ENCODE measurements around the gene GLS. TPM values are rescaled to one million over a fixed set of nuclear protein-coding genes. Genes with fewer than 3 reads are reported as not detected.
A peak's percentile ranks its signal among the peaks of the same experiment; 100 is the strongest.
"Not testable (repeated sequence)": the region's sequence is repeated elsewhere in the genome, so short reads cannot be mapped to it uniquely, and the experiment has no call there.

The GLS gene
- total RNA-seq, 2 experiments from 2014 or later = 136 to 242 TPM

DNA sequence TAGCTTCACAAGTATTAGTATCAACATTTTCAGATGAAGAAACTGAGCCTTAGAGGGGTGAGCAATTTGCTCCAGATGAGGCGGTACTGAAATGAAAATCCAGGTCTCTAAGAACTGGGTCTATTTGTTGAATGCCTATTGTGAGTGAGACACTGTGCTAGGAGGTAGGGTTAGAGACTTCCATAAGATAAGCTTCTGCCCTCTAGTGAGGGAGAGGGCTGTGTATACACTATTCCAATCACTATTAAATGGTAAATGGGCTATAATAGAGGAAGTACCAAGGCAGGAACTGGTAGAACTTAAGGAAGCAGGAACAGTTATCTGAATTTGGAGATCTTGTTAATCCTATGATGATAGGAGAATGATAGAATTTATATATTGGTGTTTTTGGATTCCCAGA lies 23.6 kb upstream of the GLS start:
- H3K27me3 Mint-ChIP-seq = no peaks in the 10 kb centered on the region
- ATAC-seq = no peak

DNA sequence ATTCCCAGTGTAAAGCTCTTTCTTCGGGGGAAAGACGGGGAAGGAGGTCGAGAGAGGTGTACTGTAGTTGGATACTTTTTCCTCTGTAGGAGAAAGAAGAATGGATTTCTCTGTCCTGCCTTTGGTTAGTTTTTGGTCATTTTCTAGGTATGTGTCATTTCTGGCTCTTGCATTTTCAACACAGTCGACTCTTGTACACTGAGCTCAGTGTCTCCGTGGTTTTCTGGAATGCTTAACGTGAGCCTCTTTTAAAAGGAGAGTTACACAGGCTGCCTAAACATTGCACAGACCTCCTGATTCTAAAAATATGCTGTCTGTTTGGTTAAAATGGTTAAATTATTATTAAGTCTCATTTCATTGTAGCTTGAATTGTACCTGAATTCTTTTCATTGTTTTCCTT lies 21.8 kb upstream of the GLS start:
- ChIA-PET CTCF (interaction anchor here (0.8 to 1.4 kb wide), 4 partner anchors 9 to 89 kb away, joined by 3 to 5 read pairs (median 3); no protein-coding TSS in a partner anchor), POLR2A (no interaction called here)

More for the DNA sequence above, 23.6 kb upstream of the GLS start:
- Mint-ChIP-seq H3K27ac (no peak overlapping the region), H3K36me3 (ENCODE audit: low read depth) (peaks cover 6% of the 10 kb centered on the region), H3K4me1 (peaks cover 13% of the 10 kb centered on the region), H3K4me3 (no peak overlapping the region), H3K9me3 (ENCODE audit: low read depth) (peaks cover 1% of the 10 kb centered on the region)
- no peak for DNase-seq
- ChIA-PET POLR2A (no interaction called here), CTCF (no interaction called here)
- intact Hi-C loops (cut with DNase I, micrococcal nuclease) = no loop called here

DNA sequence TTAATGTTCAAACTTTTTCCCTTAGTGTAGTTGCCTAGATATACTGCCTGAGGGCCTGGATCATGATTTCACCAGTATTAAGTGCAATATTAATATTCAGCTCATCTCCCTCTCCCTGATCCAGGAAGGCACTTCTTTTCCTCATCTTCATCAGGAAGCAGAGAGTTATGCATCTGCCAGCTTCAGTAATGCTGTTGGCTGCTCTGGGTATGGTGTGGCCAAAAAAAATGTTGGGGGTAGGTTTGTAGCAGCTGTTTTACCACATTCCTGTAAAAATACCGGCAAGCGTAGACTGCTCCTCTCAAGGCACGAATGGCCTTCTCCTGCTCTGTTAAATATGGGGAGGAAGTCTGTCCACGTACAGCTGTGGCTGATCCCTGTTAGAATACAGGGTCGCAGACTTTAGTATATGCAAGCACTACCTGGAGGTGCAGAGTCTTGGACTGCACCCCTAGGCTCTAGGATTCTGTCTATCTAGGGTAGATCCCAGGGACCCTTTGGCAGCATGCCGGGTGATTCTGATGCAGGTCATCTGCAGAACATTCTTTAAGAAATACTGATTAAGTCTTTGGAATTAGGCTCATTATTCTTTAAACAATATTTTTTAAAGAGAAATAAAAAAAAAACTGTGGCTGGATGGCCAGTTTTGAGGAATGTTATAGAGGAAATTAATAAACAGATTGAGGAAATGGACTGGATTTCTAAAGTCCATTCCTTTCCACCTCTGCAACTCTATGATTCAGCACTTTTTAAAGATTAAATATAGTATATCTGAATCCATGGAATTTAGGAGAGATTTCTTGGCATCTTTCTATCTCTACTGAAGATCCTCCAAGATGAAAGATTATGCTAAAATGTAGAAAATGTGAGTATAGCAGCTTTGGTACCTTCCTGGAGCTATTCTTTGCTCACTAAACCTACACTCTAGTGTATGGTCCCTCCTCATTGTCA lies 21.0 kb upstream of the GLS start:
- Mint-ChIP-seq H3K4me3 (no peak overlapping the region), H3K4me1 (peaks cover 26% of the 10 kb centered on the region), H3K27me3 (no peaks in the 10 kb centered on the region), H3K27ac (no peak overlapping the region), H3K36me3 (ENCODE audit: low read depth) (peaks cover 17% of the 10 kb centered on the region), H3K9me3 (ENCODE audit: low read depth) (peaks cover 9% of the 10 kb centered on the region)
- ATAC-seq (no peak), DNase-seq (no peak)
- CTCF ChIA-PET = interaction anchor here (0.6 to 3.8 kb wide), 5 partner anchors 9 to 75 kb away, joined by 3 to 23 read pairs (median 3); no protein-coding TSS in a partner anchor
- POLR2A ChIA-PET = no interaction called here
- intact Hi-C loops (cut with DNase I, micrococcal nuclease) = no loop called here

More for the DNA sequence above, 21.8 kb upstream of the GLS start:
- Mint-ChIP-seq H3K27ac (no peak overlapping the region), H3K4me3 (no peak overlapping the region), H3K36me3 (ENCODE audit: low read depth) (peaks cover 17% of the 10 kb centered on the region), H3K27me3 (no peaks in the 10 kb centered on the region), H3K9me3 (ENCODE audit: low read depth) (peaks cover 9% of the 10 kb centered on the region), H3K4me1 (peaks cover 28% of the 10 kb centered on the region)
- ATAC-seq = no peak
- DNase-seq = no peak
- intact Hi-C loops (cut with DNase I, micrococcal nuclease) = no loop called here

DNA sequence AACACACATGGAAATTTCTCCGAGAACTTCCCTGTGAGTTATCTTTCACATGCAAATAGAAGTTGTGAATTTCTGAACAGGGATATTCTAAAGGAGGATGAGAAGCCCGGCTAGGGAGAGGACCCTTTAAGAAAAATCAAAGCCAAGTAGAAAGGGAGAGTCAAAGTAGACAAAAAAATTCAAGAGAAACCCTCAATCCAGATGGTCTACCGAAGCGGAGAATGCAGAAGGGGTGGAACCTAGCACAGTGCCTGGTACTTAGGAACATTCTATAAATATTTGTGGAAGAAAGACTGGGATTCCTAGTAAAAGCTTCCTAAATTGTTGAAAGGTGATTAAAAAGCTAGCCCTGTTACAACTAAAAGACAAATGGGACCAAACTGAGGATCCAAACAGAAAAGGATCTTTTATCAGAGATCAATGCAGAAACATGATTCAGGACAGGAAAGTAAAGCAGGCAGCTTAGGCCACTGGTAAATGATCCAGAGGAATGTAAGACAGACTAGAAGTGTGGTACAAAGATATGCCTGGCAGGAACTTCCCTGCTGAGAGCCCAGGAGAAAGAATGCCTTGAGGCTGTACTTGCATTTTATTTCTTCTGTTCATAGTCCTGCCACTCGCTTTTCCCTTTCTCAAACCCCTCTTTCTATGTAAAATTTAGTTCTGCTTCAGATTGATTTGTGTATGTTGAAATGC lies 19.5 kb upstream of the GLS start:
- Mint-ChIP-seq H3K4me3 (no peak overlapping the region), H3K36me3 (ENCODE audit: low read depth) (peaks cover 19% of the 10 kb centered on the region), H3K9me3 (ENCODE audit: low read depth) (peaks cover 9% of the 10 kb centered on the region), H3K27ac (no peak overlapping the region), H3K4me1 (peaks cover 26% of the 10 kb centered on the region), H3K27me3 (no peaks in the 10 kb centered on the region)
- intact Hi-C loops (cut with DNase I, micrococcal nuclease) = no loop called here
- ATAC-seq (no peak), DNase-seq (no peak)
- POLR2A ChIA-PET = interaction anchor here (1.0 kb wide), 1 partner anchor 19 kb away, joined by 5 read pairs; the partner anchor contains the start of gene GLS
- CTCF ChIA-PET = interaction anchor here (0.6 to 3.8 kb wide), 2 partner anchors 10 to 211 kb away, joined by 3 to 23 read pairs; no protein-coding TSS in a partner anchor

DNA sequence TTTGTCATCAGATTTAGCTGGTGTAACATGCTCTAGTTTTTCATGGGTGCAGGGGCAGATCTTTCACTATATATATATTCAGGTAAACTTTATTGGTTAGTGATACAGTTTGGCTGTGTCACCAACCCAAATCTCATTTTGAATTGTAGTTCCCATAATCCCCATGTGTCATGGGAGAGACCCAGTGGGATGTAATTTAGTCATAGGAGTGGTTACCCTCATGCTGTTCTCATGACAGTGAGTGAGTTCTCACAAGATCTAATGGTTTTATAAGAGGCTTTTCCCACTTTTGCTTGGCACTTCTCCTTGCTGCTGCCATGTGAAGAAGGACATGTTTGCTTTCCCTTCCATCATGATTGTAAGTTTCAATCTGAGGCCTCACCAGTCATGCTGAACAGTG lies 18.5 kb upstream of the GLS start:
- H3K9me3 Mint-ChIP-seq (ENCODE audit: low read depth); H3K27ac Mint-ChIP-seq; H3K27me3 Mint-ChIP-seq; H3K4me3 Mint-ChIP-seq; DNase-seq: not testable (repeated sequence)
- Mint-ChIP-seq H3K4me1 (peaks cover 26% of the 10 kb centered on the region), H3K36me3 (ENCODE audit: low read depth) (peaks cover 19% of the 10 kb centered on the region)
- peak; percentile 31 for ATAC-seq
- CTCF ChIA-PET = interaction anchor here (0.6 to 3.8 kb wide), 5 partner anchors 11 to 421 kb away, joined by 3 to 23 read pairs (median 3); no protein-coding TSS in a partner anchor
- intact Hi-C loops (cut with DNase I, micrococcal nuclease) = loop anchor here in 1 of 2 experiments (1.0 to 2.0 kb wide), 2 partner anchors 15 to 18 kb away; no protein-coding TSS in a partner anchor
- POLR2A ChIA-PET = interaction anchor here (0.7 to 1.0 kb wide), 3 partner anchors 18 to 152 kb away, joined by 3 to 5 read pairs (median 5); partner anchors contain the start of gene GLS

DNA sequence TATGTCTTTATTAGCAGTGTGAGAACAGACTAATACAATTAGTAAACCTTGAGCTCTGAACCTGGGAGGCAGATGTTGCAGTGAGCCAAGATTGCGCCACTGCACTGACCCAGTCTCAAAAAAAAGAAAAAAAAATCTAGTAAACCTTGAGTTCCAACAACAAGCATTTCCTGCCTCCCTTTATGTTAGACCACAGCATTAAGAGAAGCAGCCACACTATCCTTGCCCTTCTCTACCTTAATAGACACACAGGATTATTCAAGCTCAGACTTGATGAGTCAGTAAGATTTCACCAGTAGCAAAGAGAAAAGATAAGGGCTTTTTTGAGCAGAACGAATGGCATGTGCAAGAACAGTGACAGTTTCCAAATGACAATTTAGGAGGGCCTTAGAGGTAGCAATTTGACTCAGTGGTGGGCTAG lies 18.0 kb upstream of the GLS start:
- no peak for DNase-seq
- Mint-ChIP-seq H3K27ac (no peak overlapping the region), H3K9me3 (ENCODE audit: low read depth) (peaks cover 9% of the 10 kb centered on the region), H3K27me3 (no peaks in the 10 kb centered on the region), H3K4me1 (peaks cover 26% of the 10 kb centered on the region), H3K4me3 (no peak overlapping the region), H3K36me3 (ENCODE audit: low read depth) (peaks cover 19% of the 10 kb centered on the region)
- intact Hi-C loops (cut with DNase I, micrococcal nuclease) = loop anchor here in 1 of 2 experiments (1.0 to 2.0 kb wide), 2 partner anchors 14 to 18 kb away; no protein-coding TSS in a partner anchor
- ChIA-PET POLR2A (interaction anchor here (0.6 to 1.0 kb wide), 3 partner anchors 18 to 20 kb away, joined by 3 to 5 read pairs (median 5); partner anchors contain the start of gene GLS), CTCF (interaction anchor here (0.7 to 3.8 kb wide), 5 partner anchors 12 to 421 kb away, joined by 3 to 23 read pairs (median 3); no protein-coding TSS in a partner anchor)
- ATAC-seq = peak; percentile 79

DNA sequence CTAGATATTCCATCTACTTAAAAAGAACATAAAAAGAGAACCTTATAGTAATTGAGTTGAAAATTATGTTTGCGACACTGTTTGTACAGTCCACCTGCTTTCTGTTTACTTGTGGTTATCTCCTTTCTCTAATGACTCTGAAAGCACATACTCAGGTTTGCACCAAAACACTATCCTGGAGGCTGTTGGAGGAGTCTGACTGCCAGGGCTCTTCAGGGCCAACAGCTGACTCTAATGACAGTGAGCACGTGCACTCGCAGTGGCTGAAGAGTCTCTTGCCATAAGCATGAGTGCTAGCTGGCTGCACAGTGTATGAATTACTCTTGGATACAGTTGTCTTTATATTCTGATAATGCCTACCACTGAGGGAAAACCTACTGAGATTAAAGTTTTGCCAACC lies 16.7 kb upstream of the GLS start:
- ATAC-seq (no peak), DNase-seq (no peak)
- intact Hi-C loops (cut with DNase I, micrococcal nuclease) = loop anchor here in 1 of 2 experiments (2.0 kb wide), 1 partner anchor 13 kb away; no protein-coding TSS in a partner anchor
- H3K27ac Mint-ChIP-seq = no peak overlapping the region
- H3K36me3 Mint-ChIP-seq (ENCODE audit: low read depth) = peaks cover 20% of the 10 kb centered on the region
- H3K27me3 Mint-ChIP-seq = no peaks in the 10 kb centered on the region
- ChIA-PET CTCF (interaction anchor here (0.6 to 1.7 kb wide), 4 partner anchors 14 to 512 kb away, joined by 3 to 4 read pairs (median 4); no protein-coding TSS in a partner anchor), POLR2A (no interaction called here)
- peaks cover 13% of the 10 kb centered on the region for H3K9me3 Mint-ChIP-seq (ENCODE audit: low read depth)
- H3K4me3 Mint-ChIP-seq = no peak overlapping the region
- peaks cover 26% of the 10 kb centered on the region for H3K4me1 Mint-ChIP-seq

DNA sequence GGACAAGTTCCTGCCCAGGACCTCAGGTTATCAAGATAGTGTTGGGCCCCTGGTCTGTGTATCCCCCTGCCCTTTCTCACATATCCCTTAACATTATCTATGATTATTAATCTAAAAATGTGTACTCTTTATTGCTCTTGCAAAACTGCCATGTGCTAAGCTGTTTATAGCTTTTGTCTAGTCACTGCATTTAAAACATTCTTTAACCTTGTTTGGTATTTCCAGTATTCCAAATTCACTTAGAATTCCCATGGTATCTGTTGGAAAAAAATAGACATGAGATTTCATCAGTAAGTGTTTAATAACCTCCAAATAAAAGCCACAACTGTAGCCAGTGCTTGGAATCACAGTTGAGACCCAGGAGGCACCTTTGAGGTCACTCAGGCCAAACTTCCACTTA lies 16.2 kb upstream of the GLS start:
- DNase-seq (no peak), ATAC-seq (no peak)
- H3K27me3 Mint-ChIP-seq = no peaks in the 10 kb centered on the region
- no peak overlapping the region for H3K27ac Mint-ChIP-seq
- H3K4me1 Mint-ChIP-seq = peaks cover 26% of the 10 kb centered on the region
- peaks cover 13% of the 10 kb centered on the region for H3K9me3 Mint-ChIP-seq (ENCODE audit: low read depth)
- no peak overlapping the region for H3K4me3 Mint-ChIP-seq
- peaks cover 20% of the 10 kb centered on the region for H3K36me3 Mint-ChIP-seq (ENCODE audit: low read depth)
- intact Hi-C loops (cut with DNase I, micrococcal nuclease) = no loop called here
- CTCF ChIA-PET = interaction anchor here (0.6 to 1.4 kb wide), 3 partner anchors 16 to 512 kb away, joined by 3 to 4 read pairs (median 4); no protein-coding TSS in a partner anchor
- POLR2A ChIA-PET = no interaction called here

DNA sequence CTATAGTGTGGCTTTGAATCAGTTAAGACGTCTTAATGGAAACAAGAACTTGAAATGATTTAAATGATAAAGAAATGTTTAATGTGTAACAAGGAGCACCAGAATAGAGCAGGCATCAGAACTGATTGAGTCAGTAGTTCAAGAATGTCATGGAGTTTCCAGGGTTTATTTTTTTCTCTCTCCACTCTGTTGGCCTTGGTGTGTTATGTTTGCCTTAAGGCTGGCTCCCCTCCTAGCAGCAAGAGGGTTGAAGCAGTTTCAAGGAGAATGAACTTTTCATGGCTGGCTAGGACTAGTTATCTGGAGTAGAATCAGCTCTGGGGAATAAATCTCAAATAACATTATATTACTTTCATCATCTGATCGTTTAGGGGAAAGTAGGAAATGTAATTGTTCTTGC lies 13.4 kb upstream of the GLS start:
- Mint-ChIP-seq H3K9me3 (ENCODE audit: low read depth) (peaks cover 10% of the 10 kb centered on the region), H3K4me1 (peaks cover 19% of the 10 kb centered on the region), H3K36me3 (ENCODE audit: low read depth) (peaks cover 11% of the 10 kb centered on the region), H3K4me3 (no peak overlapping the region), H3K27ac (no peak overlapping the region), H3K27me3 (no peaks in the 10 kb centered on the region)
- intact Hi-C loops (cut with DNase I, micrococcal nuclease) = no loop called here
- CTCF ChIA-PET = interaction anchor here (0.6 to 2.6 kb wide), 2 partner anchors 8 to 10 kb away, joined by 3 to 7 read pairs; no protein-coding TSS in a partner anchor
- ATAC-seq (no peak), DNase-seq (no peak)
- POLR2A ChIA-PET = no interaction called here

DNA sequence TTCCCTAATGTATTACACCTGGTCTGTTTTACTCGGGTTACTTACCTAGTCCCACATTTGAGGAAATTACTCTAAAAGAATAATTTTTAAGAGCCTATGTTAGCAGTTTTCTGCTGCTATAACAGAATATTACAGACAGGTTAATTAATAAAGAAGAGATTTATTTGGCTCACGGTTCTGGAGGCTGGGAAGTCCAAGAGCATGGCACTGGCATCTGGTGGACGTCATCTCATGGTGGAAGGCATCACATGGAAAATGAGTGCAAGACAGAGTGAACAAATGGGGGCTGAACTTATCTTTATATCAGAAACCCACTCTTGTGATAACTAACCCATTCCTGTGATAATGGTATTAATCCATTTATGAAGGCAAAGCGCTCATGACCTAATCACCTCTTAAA lies 12.8 kb upstream of the GLS start:
- Mint-ChIP-seq H3K27me3 (no peaks in the 10 kb centered on the region), H3K9me3 (ENCODE audit: low read depth) (peaks cover 4% of the 10 kb centered on the region), H3K4me1 (peaks cover 13% of the 10 kb centered on the region), H3K27ac (no peak overlapping the region), H3K36me3 (ENCODE audit: low read depth) (peaks cover 5% of the 10 kb centered on the region), H3K4me3 (no peak overlapping the region)
- intact Hi-C loops (cut with DNase I, micrococcal nuclease) = no loop called here
- ATAC-seq (no peak), DNase-seq (no peak)
- CTCF ChIA-PET = no interaction called here
- POLR2A ChIA-PET = no interaction called here

DNA sequence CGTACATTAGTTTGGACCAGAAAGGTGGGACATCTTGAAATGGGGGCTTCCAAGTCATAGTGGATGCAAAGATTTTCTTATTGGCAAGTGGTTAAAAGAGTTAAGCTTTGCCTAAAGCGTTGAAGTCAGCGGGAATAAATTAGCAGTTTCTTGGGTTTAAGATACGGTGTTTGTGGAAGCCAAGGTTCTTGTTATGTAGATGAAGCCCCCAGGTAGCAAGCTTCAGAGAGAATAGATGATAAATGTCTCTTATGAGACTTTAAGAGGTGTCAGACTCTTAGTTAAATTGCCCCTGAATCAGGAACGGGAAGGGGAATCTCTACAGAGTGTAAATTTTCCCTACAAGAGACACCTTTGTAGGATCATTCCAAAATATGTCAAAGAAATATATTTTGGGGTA lies 10.9 kb upstream of the GLS start:
- no peak overlapping the region for H3K27ac Mint-ChIP-seq
- H3K4me1 Mint-ChIP-seq = no peaks in the 10 kb centered on the region
- H3K9me3 Mint-ChIP-seq (ENCODE audit: low read depth) = peaks cover 4% of the 10 kb centered on the region
- no peaks in the 10 kb centered on the region for H3K27me3 Mint-ChIP-seq
- no peak for DNase-seq
- H3K4me3 Mint-ChIP-seq = no peak overlapping the region
- intact Hi-C loops (cut with DNase I, micrococcal nuclease) = no loop called here
- peaks cover 3% of the 10 kb centered on the region for H3K36me3 Mint-ChIP-seq (ENCODE audit: low read depth)
- CTCF ChIA-PET = no interaction called here
- POLR2A ChIA-PET = no interaction called here
- ATAC-seq = no peak

Data from activated CD4-positive, alpha-beta T cell treated with anti-CD3 and anti-CD28 coated beads for 36 hours (primary cell).